Fibroblast of peridontal ligament (primary cell): Measurements from ENCODE around the gene GOLT1B.
A peak's percentile ranks its signal among the peaks of the same experiment; 100 is the strongest.

Source experiments
- DNase-seq: peaks from one replicate; pipeline ENCODE4 v3.0.0-alpha.2; 2010; ENCODE audit errors: extremely low read depth

The GOLT1B gene

DNA sequence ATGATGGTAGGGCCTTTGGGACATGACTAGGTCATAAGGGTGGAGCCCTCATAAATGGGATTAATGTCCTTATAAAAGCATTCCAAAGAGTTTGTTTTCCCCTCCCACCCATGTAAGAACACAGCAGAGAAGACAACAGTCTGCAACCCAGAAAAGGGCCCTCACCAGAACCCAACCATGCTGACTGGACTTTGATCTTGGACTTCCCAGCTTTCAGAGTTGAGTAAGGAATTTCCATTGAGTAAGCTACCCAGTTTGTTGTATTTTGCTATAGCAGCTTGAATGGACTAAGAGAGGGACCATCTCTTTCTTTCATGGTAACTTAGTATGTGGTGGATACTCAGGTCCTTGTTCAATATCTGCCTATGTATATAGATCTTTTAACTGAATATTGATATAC is 21.6 kb downstream of the GOLT1B start:
- no peak for DNase-seq

DNA sequence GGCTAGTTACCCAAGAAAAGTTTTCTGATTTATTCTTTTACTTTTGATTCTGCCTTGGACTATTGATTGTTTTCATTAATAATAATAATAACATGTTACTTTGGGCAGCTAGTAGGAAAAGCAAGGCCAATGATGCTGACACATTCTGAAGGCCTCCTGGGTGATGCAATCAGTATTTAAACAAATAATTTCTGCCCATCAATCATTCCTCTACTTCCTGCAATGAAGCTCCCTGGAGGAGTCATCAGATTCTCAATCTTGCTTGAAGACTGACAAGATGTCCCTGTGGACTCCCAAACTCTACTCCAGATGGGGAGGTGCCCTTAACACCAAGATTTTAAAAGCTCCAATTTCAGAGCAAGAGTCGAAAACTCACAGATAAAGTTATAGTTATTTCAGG is 24.5 kb downstream of the GOLT1B start, which contains the start of gene SPX:
Gene SPX, plus strand, starts transcription at position 244 of the 400 bp plus-strand sequence. CDS start 177 bp downstream, outside the sequence.
- no peak for DNase-seq

DNA sequence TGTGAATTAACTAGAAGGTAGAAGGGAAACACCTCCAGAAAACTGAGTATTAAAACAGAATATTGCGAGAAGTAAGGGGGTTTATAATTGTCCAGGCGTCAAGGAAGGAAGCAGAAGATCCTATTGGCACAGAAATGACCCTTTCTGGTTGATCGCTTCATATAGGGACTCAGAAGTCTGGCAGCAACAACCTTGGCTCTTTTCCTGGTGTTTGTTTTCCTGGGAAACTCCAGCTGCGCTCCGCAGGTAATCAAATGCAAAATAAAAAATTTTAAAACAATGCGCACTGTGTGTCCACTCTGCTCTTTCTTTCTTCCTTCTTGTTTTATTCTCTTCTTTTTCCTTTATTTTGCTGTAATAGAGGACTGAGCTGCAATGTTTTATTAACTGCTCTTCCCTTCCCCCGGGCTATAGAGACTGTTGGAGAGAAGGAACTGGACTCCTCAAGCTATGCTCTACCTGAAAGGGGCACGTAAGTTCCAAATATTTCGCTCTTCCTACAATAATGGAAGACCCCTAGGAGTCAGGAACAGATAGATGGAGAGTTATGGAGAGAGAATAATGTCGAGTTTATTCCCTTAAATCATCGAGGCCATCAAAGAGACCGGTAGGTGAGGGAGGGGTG is 25.2 kb downstream of the GOLT1B start:
- no peak for DNase-seq

DNA sequence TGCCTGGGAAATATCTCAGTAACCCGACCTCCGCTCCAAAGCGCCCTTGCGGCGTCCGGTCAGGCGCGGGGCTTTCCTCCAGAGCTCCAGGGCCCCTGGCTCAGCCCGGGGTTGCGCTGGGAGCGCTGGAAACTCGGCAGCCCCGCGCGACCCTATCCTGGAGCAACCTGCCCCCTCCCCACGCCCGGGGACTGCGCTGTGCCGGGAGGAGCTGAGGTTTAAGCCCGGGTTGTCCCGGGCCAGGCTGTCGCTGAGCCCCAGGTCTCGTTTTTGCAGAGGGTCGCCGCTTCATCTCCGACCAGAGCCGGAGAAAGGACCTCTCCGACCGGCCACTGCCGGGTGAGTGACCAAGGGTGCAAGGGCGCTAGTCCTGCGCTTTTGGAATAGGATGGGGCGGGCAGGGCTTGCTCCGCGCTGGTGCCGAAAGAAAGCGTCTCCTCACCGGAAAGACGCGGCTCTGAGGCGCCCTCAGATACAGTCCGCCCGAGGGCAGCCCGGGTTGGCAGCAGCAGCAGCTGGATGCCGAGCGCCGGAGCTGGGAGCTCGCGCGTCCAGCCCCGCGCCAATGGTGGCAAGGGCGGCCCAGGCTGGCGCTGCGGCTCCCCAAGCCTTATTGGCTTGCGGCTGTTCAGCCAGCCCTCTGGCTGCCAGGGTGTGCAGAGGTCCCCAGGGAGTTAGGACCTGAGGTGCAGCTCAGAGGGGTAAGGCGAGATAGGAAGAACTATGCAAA is 26.0 kb downstream of the GOLT1B start:
- DNase-seq, result peak; percentile 35

DNA sequence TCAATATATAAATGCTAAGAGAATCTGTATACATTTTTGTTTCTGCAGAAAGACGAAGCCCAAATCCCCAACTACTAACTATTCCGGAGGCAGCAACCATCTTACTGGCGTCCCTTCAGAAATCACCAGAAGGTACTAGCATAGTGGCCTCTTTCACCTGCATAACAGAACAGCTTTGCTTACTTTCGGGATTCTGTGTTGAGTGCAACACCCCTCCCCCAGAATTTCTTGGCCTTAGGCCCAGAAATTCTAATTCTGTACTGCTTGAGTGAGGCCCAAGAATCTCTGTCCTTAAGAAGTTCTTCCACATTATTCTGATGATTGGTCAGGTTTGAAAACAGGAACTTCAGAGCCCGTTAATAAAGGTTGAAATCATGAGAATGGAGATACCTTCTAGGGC is 27.4 kb downstream of the GOLT1B start:
- no peak for DNase-seq

DNA sequence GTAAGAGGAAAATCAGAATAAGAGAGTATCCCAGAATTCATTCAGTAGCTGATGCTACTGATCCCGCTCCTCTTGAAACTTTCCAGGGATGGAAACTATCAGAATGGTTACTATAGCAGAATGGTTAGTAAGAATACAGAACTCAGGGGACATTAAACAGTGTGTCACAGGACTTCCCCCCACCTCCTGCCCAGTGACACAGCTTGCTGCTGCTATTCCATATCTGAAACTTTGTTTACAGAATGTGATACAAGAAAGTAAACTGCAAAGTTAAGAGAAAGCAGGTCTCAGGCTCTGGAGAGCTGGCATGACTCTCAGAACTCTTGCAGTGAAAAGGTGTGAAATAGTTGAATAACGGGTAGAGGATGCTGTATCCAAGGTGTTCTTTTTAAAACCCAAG is 27.9 kb downstream of the GOLT1B start:
- DNase-seq, result no peak

DNA sequence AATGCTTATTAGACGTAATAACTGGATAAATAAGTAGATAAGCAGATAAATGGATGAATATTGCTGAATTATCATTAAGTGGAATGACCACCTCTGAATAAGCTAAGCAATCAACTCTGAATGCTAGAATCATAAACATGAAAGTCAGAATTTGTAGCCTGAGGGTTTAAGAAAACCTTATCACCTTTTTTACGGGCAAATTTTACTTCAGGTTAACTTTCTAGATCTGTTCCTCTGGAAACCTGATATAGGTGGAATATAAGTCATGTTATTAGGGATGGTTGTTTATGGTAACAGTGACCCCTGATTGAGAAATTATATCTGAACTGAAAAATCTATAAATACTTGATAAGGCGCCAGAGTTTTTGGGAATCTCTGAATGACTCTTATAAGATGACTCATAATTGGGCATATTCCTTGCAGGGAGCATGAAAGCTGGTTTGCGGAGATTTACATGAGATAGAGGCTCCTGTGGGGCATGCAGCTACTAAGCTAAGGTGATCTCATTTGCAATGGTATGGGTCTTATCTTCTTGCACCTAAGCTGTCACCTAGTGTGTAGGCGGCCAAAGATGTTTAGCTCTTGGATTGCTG is 36.6 kb downstream of the GOLT1B start:
- no peak for DNase-seq

DNA sequence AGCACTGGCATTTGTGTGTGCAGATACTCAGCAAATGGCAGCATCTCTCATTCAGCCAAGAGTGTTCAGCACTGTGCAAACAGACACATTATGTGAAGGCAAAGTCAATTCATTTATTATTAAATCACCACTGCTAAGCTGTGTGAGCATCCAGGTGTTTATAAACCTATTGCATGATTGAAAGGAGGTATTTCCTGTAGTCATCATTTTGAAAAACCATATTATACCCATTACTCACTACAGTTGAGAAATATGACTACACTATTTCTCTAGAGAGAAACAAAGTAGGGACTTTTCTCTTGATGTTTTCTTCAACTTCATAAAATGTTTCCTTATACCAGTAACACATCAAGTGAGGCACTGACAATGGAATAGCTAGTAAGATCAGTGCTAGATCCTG is 38.2 kb downstream of the GOLT1B start:
- DNase-seq, result no peak

DNA sequence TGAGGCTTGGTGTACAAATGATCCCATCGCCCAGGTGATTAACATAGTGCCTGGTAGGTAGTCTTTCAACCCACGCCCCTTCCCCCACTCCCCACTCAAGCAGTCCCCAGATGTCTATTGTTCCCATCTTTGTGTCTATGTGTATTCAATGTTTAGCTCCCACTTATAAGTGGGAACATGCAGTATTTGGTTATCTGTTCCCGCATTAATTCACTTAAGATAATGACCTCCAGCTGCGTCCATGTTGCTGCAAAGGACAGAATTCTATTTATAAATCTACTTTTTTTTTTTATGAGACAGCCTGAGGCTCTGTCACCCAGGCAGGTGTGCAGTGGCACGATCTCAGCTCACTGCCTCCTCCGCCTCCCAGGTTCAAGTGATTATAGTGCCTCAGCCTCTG is 40.2 kb downstream of the GOLT1B start:
- DNase-seq, result no peak

DNA sequence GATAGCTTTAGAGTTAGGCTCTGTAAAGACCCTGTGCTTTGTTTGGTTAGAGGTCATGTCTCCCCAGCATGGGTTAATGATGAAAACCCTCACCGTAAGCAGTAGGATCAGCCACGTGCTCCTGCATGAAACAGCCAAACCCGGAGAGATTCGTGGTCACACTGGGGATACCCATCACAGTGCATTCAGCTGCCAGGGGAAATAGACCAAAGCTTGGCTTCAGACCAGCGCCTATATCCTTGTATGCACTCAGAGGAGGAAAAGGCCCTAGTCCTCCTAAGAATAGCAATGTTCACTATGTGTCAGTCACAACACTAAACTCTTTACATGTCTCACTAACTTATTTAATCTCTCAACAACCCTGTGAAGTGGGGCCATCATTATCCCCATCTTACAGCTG is 40.8 kb downstream of the GOLT1B start:
- DNase-seq, result no peak

DNA sequence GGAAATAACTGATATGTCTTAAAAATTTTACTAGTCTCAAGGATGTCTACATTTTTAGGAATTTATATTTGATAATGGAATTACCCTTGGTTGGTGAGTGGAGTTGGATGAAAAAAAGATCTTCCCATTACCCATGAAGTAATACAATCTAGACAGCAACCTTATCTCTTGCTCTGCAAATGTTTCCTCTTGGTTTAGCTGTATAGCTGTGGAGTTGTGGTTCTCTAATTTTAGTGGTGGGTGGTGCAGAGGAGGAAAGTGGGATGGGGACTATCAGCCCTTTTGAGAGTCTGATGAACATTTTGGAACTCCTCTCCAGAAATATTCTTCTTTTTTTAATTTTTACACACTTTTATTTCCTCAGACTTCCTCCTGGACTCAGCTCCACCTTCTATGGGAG is 41.6 kb downstream of the GOLT1B start:
- DNase-seq, result no peak

DNA sequence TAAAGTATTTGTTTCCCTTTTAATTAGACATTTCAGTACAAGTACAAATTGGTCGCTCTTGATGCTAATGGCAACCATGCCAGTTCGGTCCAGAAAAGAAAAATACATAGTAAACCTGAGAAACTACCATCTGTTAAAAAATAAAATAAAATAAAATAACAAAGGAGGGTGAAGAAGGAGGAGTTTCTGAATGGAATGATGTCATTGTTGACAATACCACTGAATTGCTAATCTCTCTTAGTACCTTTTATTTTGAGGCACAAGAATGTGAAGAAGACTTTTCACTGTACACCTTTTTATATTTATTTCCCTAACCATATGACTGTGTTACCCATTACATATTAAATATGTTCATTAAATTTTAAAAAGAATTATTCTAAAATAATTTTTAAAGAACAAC is 44.0 kb downstream of the GOLT1B start:
- no peak for DNase-seq

DNA sequence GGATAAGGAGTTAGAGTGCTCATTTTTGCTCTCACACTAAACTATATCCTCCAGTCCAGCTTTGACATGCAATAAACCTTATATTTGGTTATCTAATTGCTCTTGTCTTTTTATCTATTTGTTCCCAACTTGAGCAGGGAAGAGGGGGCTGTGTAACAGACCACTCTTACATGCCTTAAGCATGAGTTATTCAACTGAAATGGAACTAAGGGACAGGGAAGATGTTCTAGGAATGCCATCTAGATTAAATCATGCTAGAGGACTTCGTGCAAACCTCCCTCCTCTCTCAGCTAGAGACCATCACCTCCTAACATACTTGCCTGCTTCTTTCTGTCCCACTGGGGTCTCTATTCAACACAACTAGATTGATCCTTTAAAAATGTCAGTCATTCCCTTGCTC is 45.1 kb downstream of the GOLT1B start:
- no peak for DNase-seq

DNA sequence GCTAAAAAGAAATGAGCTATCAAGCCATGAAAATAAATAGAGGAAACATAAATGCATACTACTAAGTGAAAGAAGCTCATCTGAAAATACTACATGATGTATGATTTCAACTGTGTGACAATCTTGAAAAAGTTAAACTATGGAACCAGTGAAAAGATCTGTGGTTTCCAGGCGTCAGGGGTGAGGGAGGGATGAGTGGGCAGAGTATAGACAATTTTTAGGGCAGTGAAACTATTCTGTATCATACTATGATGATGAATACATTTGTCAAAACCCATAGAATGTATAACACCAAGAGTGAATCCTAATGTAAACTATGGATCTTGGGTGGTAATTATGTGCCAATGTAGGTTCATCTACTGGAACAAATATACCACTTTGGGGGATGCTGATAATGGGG is 45.8 kb downstream of the GOLT1B start:
- no peak for DNase-seq

DNA sequence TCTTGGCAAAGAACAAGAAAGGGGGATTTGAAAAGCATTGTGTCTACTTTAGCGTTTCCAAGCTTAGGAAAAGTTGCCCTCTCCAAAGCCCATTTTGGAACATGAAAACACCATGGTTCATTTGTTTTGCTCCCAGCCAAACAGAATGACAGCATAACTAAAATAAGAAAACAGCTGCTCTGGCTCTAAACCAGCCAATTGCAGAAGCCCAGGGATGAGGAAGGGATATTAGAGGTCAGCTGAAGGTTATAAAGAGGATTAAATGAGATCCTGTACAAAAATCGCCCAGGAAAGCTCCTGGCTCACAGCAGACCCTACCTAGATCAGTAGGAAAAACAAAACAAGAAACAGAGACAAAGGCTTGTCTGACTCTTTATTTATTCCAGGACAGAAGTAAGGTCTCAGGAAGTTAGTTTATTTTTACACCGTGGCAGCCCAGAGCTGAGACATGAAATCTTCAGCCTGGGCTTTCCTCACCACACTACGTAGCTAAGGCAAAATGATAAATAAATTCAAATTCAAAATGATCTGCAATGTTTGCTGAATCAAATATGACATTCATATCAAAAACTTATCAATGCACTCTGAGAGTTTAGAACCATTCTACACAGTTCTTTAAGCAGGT is 50.4 kb downstream of the GOLT1B start:
- DNase-seq, result no peak

DNA sequence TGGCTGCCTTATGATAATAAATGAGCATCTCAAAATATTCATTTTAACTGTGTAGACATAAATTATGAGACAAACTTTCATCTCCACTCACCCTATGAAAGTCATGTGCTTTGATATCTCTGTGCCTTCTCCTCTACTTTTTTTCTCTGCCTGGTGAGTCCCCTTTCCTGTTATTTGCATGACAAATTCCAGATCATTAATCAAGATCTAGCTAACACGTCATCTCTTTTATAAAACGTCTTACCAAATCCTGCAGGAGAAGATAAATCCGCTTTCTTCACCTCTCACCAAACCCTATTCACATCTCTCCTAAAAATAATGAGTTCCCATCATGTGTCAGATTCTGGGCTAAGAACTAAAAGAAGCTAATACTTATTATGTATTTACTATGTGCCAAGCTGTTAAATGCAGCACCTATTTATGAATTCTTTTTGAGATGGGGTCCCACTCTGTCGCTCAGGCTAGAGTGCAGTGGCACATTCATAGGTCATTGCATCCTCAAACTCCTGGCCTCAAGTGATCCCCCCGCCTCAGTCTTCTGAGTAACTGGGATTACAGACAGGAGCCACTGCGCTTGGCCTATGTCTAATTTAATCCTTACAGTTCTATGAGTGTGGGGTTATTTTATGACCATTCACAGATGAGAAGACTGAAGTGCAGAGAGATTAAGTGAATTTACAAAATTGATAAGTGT is 51.2 kb downstream of the GOLT1B start:
- DNase-seq, result no peak

DNA sequence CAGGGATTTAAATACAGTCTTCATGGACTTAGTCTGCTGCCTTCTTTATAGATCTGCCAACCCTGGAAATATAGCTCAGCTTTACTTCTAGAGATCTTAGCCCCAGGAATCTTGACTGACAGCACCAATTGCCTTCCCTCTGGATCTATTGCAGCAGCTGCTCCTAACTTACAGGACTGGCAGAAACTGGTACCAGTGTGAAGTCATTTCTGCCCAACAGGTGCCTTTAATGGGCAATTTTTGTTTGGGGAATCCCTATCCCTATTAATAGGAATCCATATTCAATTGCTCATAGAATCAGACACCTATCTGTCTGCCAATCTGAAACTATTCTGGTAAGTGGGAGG is 51.7 kb downstream of the GOLT1B start:
- DNase-seq, result no peak

DNA sequence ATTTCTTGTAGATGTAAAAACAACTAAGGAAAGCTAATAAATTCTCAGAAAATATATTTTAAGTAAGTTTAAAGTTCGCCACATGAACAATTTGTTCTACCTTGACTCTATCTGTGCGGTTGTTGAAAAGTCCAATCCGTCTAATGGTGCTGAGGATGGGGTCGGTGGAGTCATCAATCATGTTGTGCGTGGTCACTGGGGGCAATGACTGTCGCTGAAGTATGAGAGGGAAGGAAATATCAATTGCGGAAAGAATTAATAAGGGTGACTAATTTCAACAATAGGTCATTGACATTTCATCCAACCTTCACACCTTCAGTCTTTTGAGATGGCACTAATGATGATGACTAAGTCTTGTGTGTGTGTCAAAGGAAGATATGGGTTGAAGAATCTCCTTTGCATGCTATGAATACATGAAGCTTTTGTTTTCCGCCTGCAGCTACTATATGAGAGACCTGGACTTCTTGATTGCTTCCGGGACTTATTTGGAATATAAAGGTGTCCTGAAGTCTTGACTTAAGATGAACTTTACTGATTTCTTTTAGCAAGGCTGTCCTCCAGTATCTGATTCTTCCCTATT is 56.6 kb downstream of the GOLT1B start:
- DNase-seq, result no peak

DNA sequence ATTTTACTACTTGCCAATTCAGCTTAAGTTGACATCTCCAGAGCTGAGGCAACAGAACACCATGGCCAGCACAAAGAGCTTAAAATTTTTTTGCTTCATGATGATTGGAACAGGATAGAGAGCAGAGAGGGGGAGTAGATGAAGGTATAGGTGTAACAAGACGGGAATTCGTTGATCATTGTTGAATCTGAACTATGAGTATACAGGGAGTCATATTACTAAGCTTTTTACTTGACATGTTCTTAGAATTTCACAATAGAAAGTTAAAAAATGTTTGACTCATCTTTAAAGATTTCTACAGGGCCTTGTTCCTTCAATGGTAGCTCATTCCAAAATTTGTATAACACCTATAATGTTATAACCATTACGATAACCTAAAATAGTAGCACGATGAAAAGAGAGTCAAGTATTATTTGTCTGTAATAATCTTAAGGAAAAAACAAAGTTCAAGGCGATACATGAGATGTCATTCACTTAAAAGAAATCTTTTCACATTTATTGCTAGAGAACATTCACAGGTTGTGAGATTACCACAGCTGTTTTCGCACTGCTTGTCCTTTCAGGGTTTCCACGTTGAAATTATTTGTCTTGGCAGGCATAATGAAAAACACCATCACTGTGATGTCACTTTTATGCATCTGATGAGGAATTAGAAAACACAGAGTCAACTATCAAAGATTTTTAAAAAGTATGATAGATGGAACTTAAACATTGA is 58.4 kb downstream of the GOLT1B start:
- DNase-seq, result peak; percentile 35

DNA sequence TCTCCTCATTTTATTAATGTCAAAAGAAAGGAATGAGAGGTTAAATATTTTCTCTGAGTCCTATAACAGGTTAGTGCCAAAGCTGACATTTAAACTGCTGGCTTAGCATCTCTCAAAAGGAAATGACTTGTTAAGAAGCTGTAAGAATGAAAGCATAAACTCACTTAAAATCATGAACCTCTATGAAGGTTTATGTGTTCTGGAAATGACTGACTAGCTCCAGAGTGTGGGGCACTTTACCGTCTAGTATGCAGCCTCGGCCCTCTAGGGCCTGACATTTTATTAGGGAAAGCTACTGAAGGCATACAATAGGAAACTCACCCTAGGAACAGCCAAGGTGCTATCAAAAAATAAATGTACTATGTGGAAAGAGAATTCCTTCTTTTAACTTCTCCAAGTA is 59.6 kb downstream of the GOLT1B start:
- no peak for DNase-seq

DNA sequence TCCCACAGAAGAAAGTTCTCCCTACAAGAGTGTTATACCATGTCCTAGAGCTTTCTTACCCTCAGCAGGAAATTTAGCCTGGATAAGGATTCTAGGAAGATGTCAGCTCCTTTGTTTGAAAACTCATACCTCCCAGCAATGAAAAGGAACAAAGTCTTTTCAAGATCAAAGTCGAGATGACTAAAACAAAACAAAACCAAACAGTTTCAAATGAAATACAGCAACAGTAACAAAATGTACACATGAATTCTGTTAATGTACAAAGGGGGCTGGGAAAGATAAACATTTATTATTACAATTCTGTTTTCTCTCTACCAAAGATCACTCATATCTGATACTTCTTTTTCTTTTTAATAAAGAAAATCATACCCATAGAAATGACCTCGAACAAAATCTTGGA is 61.3 kb downstream of the GOLT1B start:
- DNase-seq, result no peak
